Measurements from ENCODE around the gene NOS1AP.

NOS1AP gene

DNA sequence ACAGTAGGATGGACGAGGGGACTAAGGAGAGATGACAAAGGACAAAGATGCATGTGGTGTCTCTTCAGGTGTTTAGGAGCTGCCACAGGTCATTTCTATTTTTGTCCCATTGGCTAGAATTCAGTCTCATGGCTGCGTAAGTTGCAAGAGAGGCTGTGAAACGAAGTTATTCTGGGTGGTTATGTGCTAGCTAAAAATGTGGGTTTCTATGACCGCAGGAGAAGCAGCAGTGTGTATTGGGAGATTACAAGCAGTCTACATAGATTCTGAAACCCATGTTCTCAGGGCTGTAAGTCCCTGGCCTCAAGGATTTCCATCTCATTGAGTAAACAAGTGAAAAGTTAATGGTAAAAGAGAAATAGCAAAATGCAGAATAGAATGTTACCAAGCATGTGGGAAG, 196.5 kb downstream of the NOS1AP start:
- DNase-seq, result no peak

DNA sequence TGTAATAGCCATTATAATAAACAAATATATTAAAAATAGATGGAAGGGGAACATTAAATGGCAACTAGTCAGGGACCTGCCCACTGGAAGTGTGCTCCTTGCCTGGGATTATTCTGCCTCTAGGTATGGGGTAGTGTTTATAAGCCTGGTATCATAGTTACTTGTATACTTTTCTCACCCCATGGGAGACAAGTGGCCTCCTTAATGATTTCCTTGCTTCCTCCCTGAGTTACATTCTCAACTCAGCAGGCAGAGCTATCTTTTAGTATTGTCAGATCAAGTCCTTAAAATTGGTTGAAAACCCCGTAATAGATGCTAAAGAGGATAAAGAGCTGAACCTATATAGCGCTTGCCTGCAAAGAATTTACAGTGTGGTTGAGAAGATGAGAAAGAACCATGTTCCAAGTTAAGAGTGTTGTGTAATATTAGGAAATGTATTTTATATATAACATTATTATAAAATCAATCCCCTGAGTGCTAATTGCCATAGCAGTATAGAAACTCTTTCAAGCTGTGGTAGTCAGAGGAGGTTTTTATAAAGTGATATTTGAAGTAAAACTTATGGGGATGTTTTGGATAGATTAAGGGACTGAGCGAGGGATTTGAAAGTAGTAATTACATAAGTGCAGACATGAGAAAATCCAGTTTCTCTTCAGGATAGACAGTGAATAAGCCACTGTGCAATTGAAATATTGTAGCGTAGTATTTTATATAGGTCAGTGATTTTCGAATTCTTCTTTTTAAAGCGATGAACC, 200.7 kb downstream of the NOS1AP start:
- DNase-seq, result no peak

DNA sequence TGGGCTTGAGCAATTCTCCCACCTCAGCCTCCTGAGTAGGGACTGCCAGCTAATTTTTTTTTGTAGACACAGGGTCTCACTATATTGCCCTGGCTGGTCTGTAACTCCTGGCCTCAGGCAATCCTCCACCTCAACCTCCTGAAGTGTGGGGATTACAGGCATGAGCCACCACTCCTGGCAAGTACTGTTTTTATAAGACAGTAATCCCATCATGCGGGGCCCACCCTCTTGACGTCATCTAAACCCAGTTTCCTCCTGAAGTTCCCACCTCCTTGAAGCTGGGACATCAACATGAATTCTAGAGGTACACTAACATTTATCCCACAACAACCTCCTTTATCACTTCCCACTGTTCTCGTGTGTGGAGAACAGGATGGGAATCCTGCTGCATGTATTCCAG, 202.5 kb downstream of the NOS1AP start:
- DNase-seq, result no peak

DNA sequence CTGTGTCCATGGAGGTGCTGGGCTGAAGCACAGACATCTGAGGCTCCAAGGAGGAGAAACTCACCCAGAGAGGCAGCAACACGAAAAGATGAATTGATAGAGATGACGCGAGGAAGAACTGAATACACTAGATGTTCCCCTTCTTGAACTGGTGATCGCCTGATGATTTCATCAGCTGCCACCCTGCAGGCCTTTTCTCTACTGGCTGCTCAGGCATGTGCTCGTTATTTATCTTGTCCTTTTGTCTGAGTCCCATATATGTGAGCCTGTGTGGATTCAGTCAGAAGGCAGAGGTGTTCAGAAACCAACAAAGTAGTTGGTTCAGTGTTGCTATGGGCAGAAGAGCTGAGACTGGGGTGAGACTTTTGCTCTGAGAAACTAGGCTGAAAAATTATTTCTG, 202.9 kb downstream of the NOS1AP start:
- DNase-seq, result no peak

GRCh38 chr1:162275622-162276175, 206.2 kb downstream of the NOS1AP start:
- DNase-seq, result no peak

- no peak for DNase-seq
Observed at GRCh38 chr1:162276493-162276892, 207.0 kb downstream of the NOS1AP start.

DNA sequence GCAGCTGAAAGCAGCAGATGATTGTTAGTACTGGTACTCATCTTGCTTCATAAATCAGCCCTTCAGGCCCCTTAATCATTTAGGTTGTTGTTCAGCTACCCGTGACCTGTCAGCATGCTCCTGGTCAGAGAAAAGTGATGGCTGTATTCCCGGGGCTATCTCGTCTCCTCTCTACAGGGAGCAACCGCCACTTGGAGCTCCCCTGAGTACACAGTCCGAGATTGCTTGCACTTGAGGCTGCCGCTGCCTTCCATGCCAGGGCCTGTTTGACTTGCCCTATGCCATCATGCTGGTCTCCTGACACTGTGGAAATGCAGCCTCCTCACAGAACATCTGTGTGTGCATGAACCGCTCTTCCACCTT, 209.6 kb downstream of the NOS1AP start:
- DNase-seq, result peak; percentile 51

DNA sequence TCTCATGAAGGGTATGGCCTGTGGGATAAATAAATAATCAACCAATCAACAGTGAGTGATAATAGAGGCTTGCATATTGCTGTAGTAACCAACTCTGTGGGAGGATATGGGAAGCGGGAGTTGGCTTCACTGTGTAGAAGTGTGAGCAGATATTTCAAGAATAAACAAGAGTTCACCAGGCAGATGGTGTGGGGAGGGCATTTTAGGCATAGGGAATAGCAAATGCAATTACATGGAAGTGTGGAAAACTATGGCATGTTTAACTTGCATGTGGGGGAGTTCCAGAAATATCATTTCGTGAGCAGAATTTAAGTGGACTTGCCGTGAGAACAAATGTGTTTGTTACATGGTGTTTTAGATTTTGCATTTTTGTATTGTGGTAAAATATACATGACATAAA, 211.9 kb downstream of the NOS1AP start:
- DNase-seq, result no peak

- no peak for DNase-seq
Observed at GRCh38 chr1:162283657-162284056, 214.2 kb downstream of the NOS1AP start.

GRCh38 chr1:162284206-162284955, 214.9 kb downstream of the NOS1AP start:
- no peak for DNase-seq

DNA sequence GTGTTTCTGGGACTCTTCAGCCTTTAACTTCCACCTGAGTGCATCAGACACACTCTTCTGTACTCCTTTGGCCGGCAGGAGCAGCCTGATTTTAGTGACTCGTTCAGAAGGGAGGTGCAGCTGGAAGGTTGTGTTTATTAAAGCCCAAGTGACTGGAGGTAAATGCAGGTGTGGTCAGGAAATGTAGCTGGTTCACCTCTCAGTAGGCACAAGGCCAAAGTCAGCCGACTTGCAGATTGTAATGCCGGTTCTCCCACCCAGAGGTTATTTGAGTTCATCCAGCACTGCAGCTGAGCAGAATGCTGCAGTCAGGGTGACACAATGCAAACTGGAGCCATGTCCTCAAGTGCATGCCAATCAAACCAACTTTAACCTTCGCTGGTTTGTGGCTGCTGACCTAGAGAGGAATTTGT, 215.7 kb downstream of the NOS1AP start:
- DNase-seq, result no peak

DNA sequence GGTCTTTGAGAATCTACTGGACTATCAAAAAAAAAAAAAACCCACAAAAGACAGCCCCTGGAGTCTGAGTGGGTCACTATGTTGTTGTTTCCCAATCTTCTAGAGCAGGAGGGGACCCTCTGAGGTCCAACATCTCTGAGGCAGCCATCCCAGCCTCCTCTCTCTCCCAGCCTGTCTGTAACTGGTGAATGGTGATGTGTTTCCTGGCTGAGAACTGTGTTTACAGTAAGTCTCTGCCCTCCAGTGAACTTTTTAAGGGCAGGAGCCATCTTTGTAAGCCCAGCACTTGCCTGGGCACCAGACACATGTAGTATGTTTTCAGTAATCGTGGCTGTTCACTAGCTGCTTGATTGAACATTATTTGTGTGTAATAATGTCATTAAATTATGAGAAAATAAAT, 221.5 kb downstream of the NOS1AP start:
- DNase-seq, result no peak

DNA sequence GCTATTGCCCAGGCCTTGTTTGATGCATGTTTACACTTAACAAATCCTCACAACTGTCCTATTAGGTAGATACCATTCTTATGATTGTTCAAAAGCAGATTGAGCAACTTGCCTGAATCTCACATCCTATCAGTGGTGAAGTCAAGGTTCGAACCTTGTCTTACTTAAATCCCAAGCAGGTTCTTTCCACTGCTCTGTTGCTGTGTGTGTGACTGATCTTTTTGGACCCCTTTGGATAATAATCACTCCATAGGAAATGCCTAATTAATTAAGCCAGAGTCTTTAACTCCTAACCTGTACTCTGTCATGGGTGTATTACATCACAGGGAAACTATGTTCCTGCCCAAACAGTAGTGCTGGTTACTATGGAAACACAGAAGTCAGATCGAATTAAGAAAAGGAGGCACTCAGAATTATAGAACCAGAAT, 222.9 kb downstream of the NOS1AP start:
- DNase-seq, result no peak

DNA sequence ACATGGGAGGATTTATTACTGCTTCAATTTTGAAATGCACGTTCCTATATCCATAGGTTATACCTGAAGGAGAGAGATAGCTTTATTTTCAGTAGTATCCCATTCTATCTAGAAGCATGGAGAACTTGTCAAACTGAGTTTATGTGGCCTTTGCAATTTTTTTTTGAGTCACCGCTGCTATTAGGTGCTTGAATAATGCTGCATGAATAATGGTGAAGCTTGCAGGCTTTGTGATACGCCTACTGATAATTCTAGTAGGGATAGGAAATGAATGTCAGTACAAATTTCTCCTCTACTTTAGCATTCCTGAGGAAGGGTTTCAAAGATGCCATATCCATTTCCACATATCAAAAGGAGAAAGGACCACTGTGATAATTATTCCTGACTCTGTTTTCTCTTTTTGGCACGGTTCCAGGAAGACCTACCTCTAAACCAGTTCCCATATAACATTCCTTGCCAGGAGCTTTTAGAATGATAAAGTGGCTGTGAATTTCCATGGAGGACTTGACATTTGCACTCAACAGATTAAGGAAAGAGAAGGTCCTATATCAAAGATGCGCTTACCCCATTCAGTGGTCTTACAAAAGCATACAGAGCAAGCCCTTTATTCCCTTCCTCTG, 223.7 kb downstream of the NOS1AP start:
- DNase-seq, result no peak

GRCh38 chr1:162294015-162294414, 224.5 kb downstream of the NOS1AP start:
- DNase-seq, result no peak

DNA sequence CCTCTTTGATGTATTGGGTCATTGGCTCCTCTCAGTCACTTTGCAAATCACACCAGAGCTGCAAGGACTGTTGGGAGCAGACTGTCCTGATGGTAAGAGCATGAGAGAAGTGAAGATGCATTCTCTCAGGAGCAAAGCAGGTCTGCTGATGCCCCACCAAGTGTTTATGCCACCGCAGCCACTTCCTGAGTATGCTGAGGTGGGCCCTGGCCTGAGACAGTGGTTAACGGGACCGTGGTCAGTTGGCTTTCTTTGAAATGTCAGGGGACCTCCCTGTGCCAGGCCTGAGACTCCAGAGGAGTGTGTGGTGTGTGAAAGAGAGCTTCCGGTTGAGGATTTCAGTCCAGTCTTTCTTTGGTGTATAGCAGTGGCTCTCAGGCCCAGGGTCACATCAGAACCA, 227.7 kb downstream of the NOS1AP start:
- no peak for DNase-seq

- DNase-seq, result no peak
Observed at GRCh38 chr1:162298266-162298665, 228.8 kb downstream of the NOS1AP start.

DNA sequence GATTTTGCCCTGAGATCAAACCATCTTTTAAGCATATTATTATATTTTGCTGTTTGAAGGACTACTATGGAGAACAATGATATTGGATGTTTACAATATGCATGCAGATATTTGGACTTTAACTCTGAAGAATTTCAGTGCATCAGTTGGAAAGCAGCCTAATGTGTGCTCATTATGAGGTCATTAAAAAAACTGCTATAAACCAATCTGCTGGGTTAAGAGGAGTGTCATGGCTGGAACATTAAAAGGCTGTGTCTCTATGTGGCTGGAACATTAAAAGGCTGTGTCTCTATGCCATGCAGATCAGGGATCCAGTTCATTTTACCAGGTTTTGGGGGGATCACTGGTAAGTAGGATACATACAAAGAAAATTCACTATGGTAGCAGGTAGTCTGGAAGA, 229.5 kb downstream of the NOS1AP start:
- DNase-seq, result no peak

DNA sequence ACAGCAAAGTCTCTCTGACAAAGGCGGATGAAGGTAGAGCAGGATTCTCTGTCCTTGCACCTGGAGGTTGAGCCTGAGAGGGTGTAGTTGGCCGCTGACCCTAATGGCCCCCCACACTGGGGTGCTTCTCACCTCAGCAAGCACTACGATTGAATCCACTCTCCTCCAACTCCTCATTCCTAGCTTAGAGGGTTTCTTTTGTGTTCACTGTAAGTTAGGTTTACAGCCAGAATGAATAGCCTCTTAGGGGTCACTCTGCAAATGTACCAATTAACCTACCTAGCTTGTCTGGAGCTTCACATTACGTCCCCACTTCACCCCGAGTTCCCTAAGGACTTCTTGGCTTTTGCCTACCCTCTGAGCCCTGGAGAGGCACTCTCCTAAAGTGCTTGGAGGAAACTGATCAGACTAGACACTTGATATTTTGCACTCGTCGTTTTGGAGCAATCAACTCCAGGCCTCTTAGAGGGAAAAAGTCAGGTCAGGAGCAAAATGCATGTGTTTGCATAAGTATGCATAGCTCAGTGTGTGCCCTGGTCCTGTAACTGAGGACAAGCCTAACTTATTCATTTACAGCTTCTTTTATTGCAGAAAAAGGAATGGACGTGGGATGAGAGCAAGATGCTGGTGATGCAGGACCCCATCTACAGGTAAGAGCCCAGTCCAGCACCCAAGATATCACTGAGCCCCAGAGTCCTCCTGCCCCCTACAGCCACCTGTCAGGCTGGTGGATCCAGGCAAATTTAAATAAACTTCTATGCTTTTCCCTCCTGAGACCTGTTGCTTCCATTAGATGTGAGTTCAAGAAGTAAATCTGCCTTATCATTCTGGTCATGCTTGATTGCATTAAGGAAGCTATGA, 230.8 kb downstream of the NOS1AP start:
- no peak for DNase-seq

DNA sequence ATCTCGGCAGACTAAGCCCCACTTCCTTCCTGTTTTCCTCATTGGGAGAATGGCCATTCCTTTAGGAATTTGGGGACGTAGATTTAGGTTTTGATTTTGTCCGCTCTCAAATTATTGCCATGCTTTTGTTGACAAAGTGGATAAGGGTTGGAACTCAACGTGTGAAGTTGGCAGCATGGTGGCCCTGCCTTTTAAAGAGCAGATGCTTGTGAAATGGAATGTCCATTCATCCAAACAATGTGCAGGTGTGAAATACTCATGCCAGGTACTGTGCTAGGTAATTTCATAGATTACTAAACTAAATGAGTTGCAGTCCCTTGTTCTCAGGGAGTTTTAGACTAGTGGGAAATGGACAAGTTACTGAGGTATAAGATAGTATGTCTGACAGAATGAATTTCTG, 232.2 kb downstream of the NOS1AP start:
- no peak for DNase-seq

- DNase-seq, result no peak
Observed at GRCh38 chr1:162302306-162303003, 233.0 kb downstream of the NOS1AP start.

DNA sequence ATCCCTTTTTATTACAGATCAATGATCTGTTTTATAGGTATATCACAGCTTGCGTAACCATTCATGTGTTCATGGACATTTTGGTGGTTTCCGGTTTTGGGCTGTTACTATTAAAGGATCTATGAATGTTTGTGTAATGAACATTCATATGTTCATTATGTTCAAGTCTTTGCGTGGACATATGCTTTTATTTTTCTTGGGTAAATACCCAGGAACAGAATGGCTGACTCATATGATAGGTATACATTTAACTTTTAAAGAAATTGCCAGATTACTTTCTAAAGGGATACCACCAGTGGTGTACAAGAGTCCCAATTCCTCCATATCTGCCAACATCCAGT, 233.5 kb downstream of the NOS1AP start:
- DNase-seq, result no peak

Measured in NCI-H1417 treated with DMSO at 0.1 percent for 48 hours (cell line).